ENCODE data around the gene PITPNM1.

PITPNM1 gene

GRCh38 chr11:67500831-67501715 lies 4.1 kb downstream of the PITPNM1 start:
- peaks cover 33 to 37% of the 10 kb centered on the region in 2 experiments for H3K4me1 ChIP-seq (ENCODE audit: control insufficient read depth in 1 of 2, insufficient read depth in 1 of 2, low read depth in 1 of 2, low read length in 1 of 2)
- H3K36me3 ChIP-seq, result peaks cover 70% of the 10 kb centered on the region
- H3K27ac ChIP-seq, result peak overlapping the region; percentile 55
- peaks cover 5% of the 10 kb centered on the region for H3K27me3 ChIP-seq
- no peak for TF ChIP-seq CTCF (IDR thresholded peaks at IDR 0.05)
- H3K9me3 ChIP-seq, result no peaks in the 10 kb centered on the region
- H3K4me3 ChIP-seq (ENCODE audit: low read depth in 1 of 2, low read length in 1 of 2), result no peak overlapping the region

DNA sequence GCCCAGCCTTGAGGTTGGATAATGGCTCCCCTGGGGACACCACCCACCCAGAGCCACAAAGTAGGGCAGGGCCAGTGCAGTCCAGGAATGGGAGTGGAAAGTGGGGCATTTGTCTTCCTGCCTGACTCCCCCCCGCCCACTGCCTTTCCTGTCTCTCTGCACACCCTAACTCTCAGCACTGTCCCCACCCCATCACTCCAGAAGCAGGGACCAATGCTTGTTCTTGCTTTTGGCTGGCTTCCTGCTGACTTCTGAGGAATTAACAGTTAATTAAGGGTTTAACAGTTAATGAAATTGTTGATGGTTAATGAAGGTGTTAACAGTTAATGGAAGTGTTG lies 4.7 kb downstream of the PITPNM1 start:
- H3K27me3 ChIP-seq, result peaks cover 5% of the 10 kb centered on the region
- H3K4me1 ChIP-seq (ENCODE audit: control insufficient read depth in 1 of 2, insufficient read depth in 1 of 2, low read depth in 1 of 2, low read length in 1 of 2), result peaks cover 27 to 31% of the 10 kb centered on the region in 2 experiments
- H3K4me3 ChIP-seq (ENCODE audit: low read depth in 1 of 2, low read length in 1 of 2), result no peak overlapping the region
- no peak for TF ChIP-seq CTCF (IDR thresholded peaks at IDR 0.05)
- no peak overlapping the region for H3K27ac ChIP-seq
- H3K36me3 ChIP-seq, result peaks cover 76% of the 10 kb centered on the region
- H3K9me3 ChIP-seq, result no peaks in the 10 kb centered on the region

GRCh38 chr11:67499808-67500483 lies 5.2 kb downstream of the PITPNM1 start:
- Histone ChIP-seq H3K27me3 (peaks cover 5% of the 10 kb centered on the region), H3K9me3 (no peaks in the 10 kb centered on the region), H3K27ac (no peak overlapping the region), H3K4me3 (ENCODE audit: low read depth in 1 of 2, low read length in 1 of 2) (no peak overlapping the region), H3K4me1 (ENCODE audit: control insufficient read depth in 1 of 2, insufficient read depth in 1 of 2, low read depth in 1 of 2, low read length in 1 of 2) (peaks cover 24 to 29% of the 10 kb centered on the region in 2 experiments), H3K36me3 (peaks cover 81% of the 10 kb centered on the region)
- TF ChIP-seq CTCF (IDR thresholded peaks at IDR 0.05), result no peak

DNA sequence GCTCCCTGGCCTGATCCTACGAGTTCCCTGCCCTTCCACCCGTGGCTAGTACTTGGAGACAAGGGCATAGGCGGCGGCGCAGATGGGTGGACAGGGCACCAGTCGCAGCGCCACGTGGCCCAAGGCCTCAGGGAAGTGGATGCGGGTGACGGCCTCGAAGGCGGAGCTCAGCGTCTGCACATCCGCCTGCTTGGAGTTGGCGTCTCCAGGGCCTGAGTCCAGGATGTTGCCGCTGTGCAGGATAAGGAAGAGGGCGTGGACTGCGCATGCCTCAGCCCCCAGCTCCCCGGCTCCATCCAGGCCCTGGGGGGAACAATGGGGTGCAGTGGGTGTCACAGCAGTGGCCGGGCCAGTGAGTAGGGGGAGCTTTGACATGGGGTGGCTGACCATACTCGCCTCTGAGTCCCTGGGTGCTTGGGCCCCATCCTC lies 6.6 kb downstream of the PITPNM1 start:
- Histone ChIP-seq H3K9me3 (no peaks in the 10 kb centered on the region), H3K4me1 (ENCODE audit: control insufficient read depth in 1 of 2, insufficient read depth in 1 of 2, low read depth in 1 of 2, low read length in 1 of 2) (peaks cover 20 to 21% of the 10 kb centered on the region in 2 experiments), H3K4me3 (ENCODE audit: low read depth in 1 of 2, low read length in 1 of 2) (no peak overlapping the region), H3K36me3 (peaks cover 95% of the 10 kb centered on the region), H3K27ac (no peak overlapping the region), H3K27me3 (peaks cover under 1% of the 10 kb centered on the region)
- no peak for TF ChIP-seq CTCF (IDR thresholded peaks at IDR 0.05)

- peaks cover 99% of the 10 kb centered on the region for H3K36me3 ChIP-seq
- no peaks in the 10 kb centered on the region for H3K27me3 ChIP-seq
- no peak overlapping the region for H3K4me3 ChIP-seq (ENCODE audit: low read depth in 1 of 2, low read length in 1 of 2)
- TF ChIP-seq CTCF (IDR thresholded peaks at IDR 0.05), result no peak
- no peak overlapping the region for H3K27ac ChIP-seq
- no peaks in the 10 kb centered on the region for H3K9me3 ChIP-seq
- peaks cover 13 to 14% of the 10 kb centered on the region in 2 experiments for H3K4me1 ChIP-seq (ENCODE audit: control insufficient read depth in 1 of 2, insufficient read depth in 1 of 2, low read depth in 1 of 2, low read length in 1 of 2)
These were observed 7.4 kb downstream of the PITPNM1 start for GRCh38 chr11:67497656-67498291.

Data from neutrophil (primary cell).